PC-3 (cell line): ENCODE results near the gene DAAM1.

Experiments used
- CTCF ChIP-seq: fragments of 300-600 bp; sonication (generic); conservative IDR thresholded peaks from 2 replicates; pipeline ENCODE4 v1.5.1; 2017; ENCODE audit warnings: antibody characterized with exemption, low read depth, mild to moderate bottlenecking, low read length
- EZH2 ChIP-seq: fragments of 300-600 bp; sonication (generic); IDR thresholded peaks from one replicate; pipeline ENCODE4 v1.6.1; 2017; ENCODE audit warnings: antibody characterized with exemption, mild to moderate bottlenecking, low read length; ENCODE audit not compliant: unreplicated experiment

DNA sequence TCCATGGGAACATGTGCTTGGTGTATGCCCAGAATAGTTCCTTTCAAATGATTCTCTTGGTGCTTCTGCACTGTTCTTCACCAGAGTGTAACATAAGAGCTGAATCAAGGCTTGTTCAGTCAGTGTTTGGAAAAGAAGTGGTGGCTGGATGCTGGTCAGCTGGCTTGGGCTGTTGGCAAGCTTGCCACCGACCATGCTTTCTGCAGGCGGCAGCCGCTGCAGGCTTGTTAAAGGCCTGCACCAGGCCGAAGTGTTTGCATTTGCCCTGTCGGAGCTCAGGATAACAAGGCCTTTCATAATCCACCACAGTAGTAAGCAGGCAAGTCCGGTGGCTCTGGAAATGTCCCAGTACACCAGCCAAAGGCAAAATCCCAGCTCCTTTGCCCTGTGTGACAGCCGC is 26.9 kb downstream of the DAAM1 start:
- no peak for TF ChIP-seq CTCF
- no peak for TF ChIP-seq EZH2
